ENCODE results near the gene FAM13A.

The FAM13A gene

DNA sequence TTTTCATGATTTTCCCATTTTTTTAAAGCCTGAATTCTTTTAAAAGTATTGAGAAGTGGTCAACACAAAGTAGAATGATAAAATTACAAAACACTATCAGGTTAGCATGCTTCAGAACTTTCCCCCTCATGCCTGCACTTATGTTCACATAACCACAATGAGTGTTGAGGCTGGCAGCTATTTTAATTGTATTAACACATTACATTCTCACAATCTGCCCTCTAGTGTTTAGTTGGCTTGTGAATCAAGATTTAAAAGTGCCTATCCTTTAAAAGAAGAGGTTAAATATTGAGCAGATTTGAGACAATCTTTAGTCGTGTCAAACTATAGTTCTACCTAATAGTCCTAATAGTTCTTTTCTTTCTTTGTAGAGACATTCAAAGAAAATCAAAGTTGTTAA lies 265.7 kb downstream of the FAM13A start:
- H2BK12ac ChIP-seq (ENCODE audit: low read length) = no peak overlapping the region

DNA sequence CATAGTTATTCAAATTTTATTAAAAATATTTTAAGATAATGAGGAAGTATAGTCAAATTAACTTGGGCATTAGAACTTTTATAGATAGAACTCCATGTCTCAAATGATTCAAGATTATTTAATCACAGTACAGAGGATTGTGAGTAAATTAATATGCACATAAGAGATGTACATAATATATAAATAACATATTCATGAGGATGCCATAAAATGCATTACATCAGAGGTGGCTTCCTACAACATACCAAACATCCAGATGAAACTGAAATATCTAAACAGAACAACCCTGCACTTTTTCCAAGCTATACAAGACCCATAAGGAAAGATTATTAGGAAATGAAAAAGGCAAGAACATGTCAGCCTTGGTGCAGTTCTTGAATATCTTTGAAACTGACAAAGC lies 268.1 kb downstream of the FAM13A start:
- Histone ChIP-seq H3K4me2 (ENCODE audit: insufficient read depth, low read length, poor library complexity, severe bottlenecking) (no peak overlapping the region), H2BK5ac (ENCODE audit: low read length) (no peak overlapping the region), H3K36me3 (replicated peaks in 1 of 2; ENCODE audit: control insufficient read depth in 2 of 2, insufficient read depth in 2 of 2, low read length in 2 of 2) (peaks cover 2 to 33% of the 10 kb centered on the region in 2 donors), H3K9ac (ENCODE audit: low read depth, low read length, poor library complexity) (no peak overlapping the region), H3K4ac (ENCODE audit: low read length) (no peak overlapping the region), H3K9me3 (replicated peaks in 1 of 2; ENCODE audit: control insufficient read depth in 2 of 2, insufficient read depth in 1 of 2, low read depth in 1 of 2, low read length in 2 of 2) (no peaks in the 10 kb centered on the region), H2BK12ac (ENCODE audit: low read length) (no peak overlapping the region), H3K4me1 (ENCODE audit: control insufficient read depth in 2 of 2, insufficient read depth in 1 of 2, low read depth in 1 of 2, low read length in 2 of 2) (no peaks in the 10 kb centered on the region), H3K23ac (ENCODE audit: low read depth, low read length, poor library complexity) (no peak overlapping the region), H4K8ac (ENCODE audit: low read depth, low read length) (no peak overlapping the region), H3K14ac (ENCODE audit: low read length) (no peak overlapping the region), H3K4me3 (ENCODE audit: low read length in 2 of 2) (no peak overlapping the region), H3K18ac (ENCODE audit: low read length) (no peak overlapping the region), H3K27me3 (ENCODE audit: control insufficient read depth in 3 of 3, insufficient read depth in 3 of 3, low read depth in 1 of 3, low read length in 3 of 3) (no peaks in the 10 kb centered on the region), H2AFZ (ENCODE audit: low read length) (no peak overlapping the region), H4K91ac (ENCODE audit: low read depth, low read length, poor library complexity) (no peak overlapping the region), H2AK5ac (ENCODE audit: low read depth, low read length) (no peak overlapping the region), H2BK15ac (ENCODE audit: low read length) (no peak overlapping the region), H3K27ac (replicated peaks; ENCODE audit: low read length) (no peak overlapping the region), H2BK120ac (ENCODE audit: low read depth, low read length) (no peak overlapping the region), H3K79me1 (ENCODE audit: low read depth, low read length) (no peaks in the 10 kb centered on the region)
- DNase-seq (ENCODE audit: low spot score) = no peak

More for the DNA sequence above, 265.7 kb downstream of the FAM13A start:
- Histone ChIP-seq H2AK5ac (ENCODE audit: low read depth, low read length) (no peak overlapping the region), H3K4me2 (ENCODE audit: insufficient read depth, low read length, poor library complexity, severe bottlenecking) (no peak overlapping the region), H2BK15ac (ENCODE audit: low read length) (no peak overlapping the region), H3K4me1 (ENCODE audit: control insufficient read depth in 2 of 2, insufficient read depth in 1 of 2, low read depth in 1 of 2, low read length in 2 of 2) (no peaks in the 10 kb centered on the region), H3K4ac (ENCODE audit: low read length) (no peak overlapping the region), H3K4me3 (ENCODE audit: low read length in 2 of 2) (no peak overlapping the region), H3K23ac (ENCODE audit: low read depth, low read length, poor library complexity) (no peak overlapping the region), H3K27ac (replicated peaks; ENCODE audit: low read length) (no peak overlapping the region), H3K27me3 (ENCODE audit: control insufficient read depth in 3 of 3, insufficient read depth in 3 of 3, low read depth in 1 of 3, low read length in 3 of 3) (no peaks in the 10 kb centered on the region), H4K8ac (ENCODE audit: low read depth, low read length) (no peak overlapping the region), H2BK120ac (ENCODE audit: low read depth, low read length) (no peak overlapping the region), H2AFZ (ENCODE audit: low read length) (no peak overlapping the region), H2BK5ac (ENCODE audit: low read length) (no peak overlapping the region), H3K79me1 (ENCODE audit: low read depth, low read length) (no peaks in the 10 kb centered on the region), H3K9me3 (replicated peaks in 1 of 2; ENCODE audit: control insufficient read depth in 2 of 2, insufficient read depth in 1 of 2, low read depth in 1 of 2, low read length in 2 of 2) (no peaks in the 10 kb centered on the region), H4K91ac (ENCODE audit: low read depth, low read length, poor library complexity) (no peak overlapping the region), H3K18ac (ENCODE audit: low read length) (no peak overlapping the region), H3K9ac (ENCODE audit: low read depth, low read length, poor library complexity) (no peak overlapping the region), H3K36me3 (replicated peaks in 1 of 2; ENCODE audit: control insufficient read depth in 2 of 2, insufficient read depth in 2 of 2, low read length in 2 of 2) (peaks cover 0 to 18% of the 10 kb centered on the region in 2 donors), H3K14ac (ENCODE audit: low read length) (no peak overlapping the region)
- DNase-seq (ENCODE audit: low spot score) = no peak
- WGBS, 2 donors (ENCODE audit: extremely low coverage in 2 of 2, insufficient read length in 2 of 2, insufficient replicate concordance in 1 of 2) = no CpG with 5 or more reads among the region's 1 CpG

DNA sequence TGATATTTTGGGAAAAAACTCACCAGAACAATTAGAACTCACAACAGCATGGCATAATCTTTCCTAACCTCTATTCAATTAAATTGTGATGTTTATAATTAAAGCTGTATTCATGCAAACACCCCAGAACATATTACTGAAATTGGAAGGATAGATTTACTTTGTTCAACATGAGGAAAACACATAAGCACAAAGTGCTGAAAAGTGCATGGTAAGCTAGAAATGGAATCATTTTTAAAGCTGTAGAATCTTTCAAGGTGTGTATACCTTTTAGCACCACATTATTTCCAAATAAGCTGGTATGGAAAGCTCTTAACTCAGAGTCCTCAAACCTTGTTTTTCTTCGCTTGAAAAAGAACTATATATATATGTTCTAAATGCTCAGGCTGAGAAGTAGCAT lies 268.6 kb downstream of the FAM13A start:
- Histone ChIP-seq H3K14ac (ENCODE audit: low read length) (no peak overlapping the region), H3K4me3 (ENCODE audit: low read length in 2 of 2) (no peak overlapping the region), H2AK5ac (ENCODE audit: low read depth, low read length) (no peak overlapping the region), H4K8ac (ENCODE audit: low read depth, low read length) (no peak overlapping the region), H2AFZ (ENCODE audit: low read length) (no peak overlapping the region), H3K27me3 (ENCODE audit: control insufficient read depth in 3 of 3, insufficient read depth in 3 of 3, low read depth in 1 of 3, low read length in 3 of 3) (no peaks in the 10 kb centered on the region), H2BK5ac (ENCODE audit: low read length) (no peak overlapping the region), H3K23ac (ENCODE audit: low read depth, low read length, poor library complexity) (no peak overlapping the region), H2BK120ac (ENCODE audit: low read depth, low read length) (no peak overlapping the region), H3K9me3 (replicated peaks in 1 of 2; ENCODE audit: control insufficient read depth in 2 of 2, insufficient read depth in 1 of 2, low read depth in 1 of 2, low read length in 2 of 2) (no peaks in the 10 kb centered on the region), H3K4me2 (ENCODE audit: insufficient read depth, low read length, poor library complexity, severe bottlenecking) (no peak overlapping the region), H3K36me3 (replicated peaks in 1 of 2; ENCODE audit: control insufficient read depth in 2 of 2, insufficient read depth in 2 of 2, low read length in 2 of 2) (peaks cover 4 to 38% of the 10 kb centered on the region in 2 donors), H3K4me1 (ENCODE audit: control insufficient read depth in 2 of 2, insufficient read depth in 1 of 2, low read depth in 1 of 2, low read length in 2 of 2) (no peaks in the 10 kb centered on the region), H2BK12ac (ENCODE audit: low read length) (no peak overlapping the region), H2BK15ac (ENCODE audit: low read length) (no peak overlapping the region), H3K27ac (replicated peaks; ENCODE audit: low read length) (no peak overlapping the region), H3K9ac (ENCODE audit: low read depth, low read length, poor library complexity) (no peak overlapping the region), H3K18ac (ENCODE audit: low read length) (no peak overlapping the region), H3K4ac (ENCODE audit: low read length) (no peak overlapping the region), H3K79me1 (ENCODE audit: low read depth, low read length) (no peaks in the 10 kb centered on the region), H4K91ac (ENCODE audit: low read depth, low read length, poor library complexity) (no peak overlapping the region)
- DNase-seq (ENCODE audit: low spot score) = no peak
- WGBS, 2 donors (ENCODE audit: extremely low coverage in 2 of 2, insufficient read length in 2 of 2, insufficient replicate concordance in 1 of 2) = no CpG with 5 or more reads among the region's 1 CpG

DNA sequence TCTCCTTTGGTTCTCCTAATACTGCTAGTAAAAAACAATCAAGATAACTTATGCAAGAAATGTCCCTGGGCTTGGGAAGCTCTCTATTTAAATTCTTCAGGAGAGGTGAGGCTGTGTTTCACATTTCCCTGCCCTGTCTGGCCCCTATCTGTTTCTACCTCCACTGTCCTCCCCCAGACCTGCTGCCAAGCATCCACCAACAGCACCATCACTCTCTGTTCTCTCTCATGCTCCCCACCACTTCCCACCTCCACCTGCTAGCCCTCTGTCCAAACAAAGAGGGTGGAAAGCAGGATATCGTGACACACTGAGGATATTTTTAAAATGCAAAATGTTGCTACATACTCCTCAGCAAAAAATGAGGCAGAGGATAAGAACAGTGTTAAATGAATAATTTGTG lies 271.0 kb downstream of the FAM13A start:
- Histone ChIP-seq H4K91ac (ENCODE audit: low read depth, low read length, poor library complexity) (no peak overlapping the region), H3K18ac (ENCODE audit: low read length) (no peak overlapping the region), H2AK5ac (ENCODE audit: low read depth, low read length) (no peak overlapping the region), H2BK12ac (ENCODE audit: low read length) (no peak overlapping the region), H3K4me2 (ENCODE audit: insufficient read depth, low read length, poor library complexity, severe bottlenecking) (no peak overlapping the region), H2BK5ac (ENCODE audit: low read length) (no peak overlapping the region), H2BK15ac (ENCODE audit: low read length) (no peak overlapping the region), H4K8ac (ENCODE audit: low read depth, low read length) (no peak overlapping the region), H3K36me3 (replicated peaks in 1 of 2; ENCODE audit: control insufficient read depth in 2 of 2, insufficient read depth in 2 of 2, low read length in 2 of 2) (peaks cover 4 to 41% of the 10 kb centered on the region in 2 donors), H3K4me1 (ENCODE audit: control insufficient read depth in 2 of 2, insufficient read depth in 1 of 2, low read depth in 1 of 2, low read length in 2 of 2) (no peaks in the 10 kb centered on the region), H2BK120ac (ENCODE audit: low read depth, low read length) (no peak overlapping the region), H3K4me3 (ENCODE audit: low read length in 2 of 2) (peak overlapping the region in 1 of 2 donors; percentile 16), H3K9me3 (replicated peaks in 1 of 2; ENCODE audit: control insufficient read depth in 2 of 2, insufficient read depth in 1 of 2, low read depth in 1 of 2, low read length in 2 of 2) (no peaks in the 10 kb centered on the region), H3K27me3 (ENCODE audit: control insufficient read depth in 3 of 3, insufficient read depth in 3 of 3, low read depth in 1 of 3, low read length in 3 of 3) (no peaks in the 10 kb centered on the region), H3K79me1 (ENCODE audit: low read depth, low read length) (no peaks in the 10 kb centered on the region), H3K14ac (ENCODE audit: low read length) (no peak overlapping the region), H3K23ac (ENCODE audit: low read depth, low read length, poor library complexity) (no peak overlapping the region), H3K27ac (replicated peaks; ENCODE audit: low read length) (no peak overlapping the region), H2AFZ (ENCODE audit: low read length) (no peak overlapping the region), H3K4ac (ENCODE audit: low read length) (no peak overlapping the region), H3K9ac (ENCODE audit: low read depth, low read length, poor library complexity) (no peak overlapping the region)
- no peak for DNase-seq (ENCODE audit: low spot score)
- no CpG with 5 or more reads among the region's 1 CpG for WGBS, 2 donors (ENCODE audit: extremely low coverage in 2 of 2, insufficient read length in 2 of 2, insufficient replicate concordance in 1 of 2)
